NCI-H2081 treated with DMSO at 0.1 percent for 48 hours (cell line): Measurements from ENCODE around the gene PPA1.
"Not testable (repeated sequence)": the region's sequence is repeated elsewhere in the genome, so short reads cannot be mapped to it uniquely, and the experiment has no call there.

Experiments
- DNase-seq: peaks from one replicate; lab custom pipeline; 2025; lab: John Stamatoyannopoulos, UW

PPA1 gene

DNA sequence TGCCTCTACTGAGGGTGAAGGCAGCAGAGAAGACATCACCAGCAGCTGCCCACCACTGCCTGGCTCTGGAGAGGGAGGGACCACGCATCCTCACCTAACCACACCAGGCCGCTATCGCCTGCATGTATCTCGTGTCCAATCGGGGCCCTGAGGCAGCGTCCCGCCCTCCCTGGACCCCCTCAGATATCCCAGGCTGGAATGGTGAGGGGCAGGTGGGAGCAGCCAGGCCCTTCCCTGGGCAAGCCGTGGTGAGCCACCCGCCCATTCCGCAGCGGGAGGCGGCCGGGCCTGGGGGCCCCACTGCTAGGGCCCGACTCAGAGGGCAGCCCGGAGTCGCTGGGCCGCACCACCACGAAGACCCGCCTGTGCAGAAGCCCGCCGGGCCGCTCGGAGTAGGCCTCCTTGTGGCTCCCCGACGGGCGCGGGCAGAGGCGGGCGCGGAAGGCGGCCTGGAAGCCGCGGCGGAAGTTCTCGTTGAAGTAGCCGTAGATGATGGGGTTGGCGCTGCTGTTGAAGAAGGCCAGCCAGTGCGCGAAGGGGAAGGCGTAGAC lies 21.6 kb upstream of the PPA1 start:
- no peak for DNase-seq

DNA sequence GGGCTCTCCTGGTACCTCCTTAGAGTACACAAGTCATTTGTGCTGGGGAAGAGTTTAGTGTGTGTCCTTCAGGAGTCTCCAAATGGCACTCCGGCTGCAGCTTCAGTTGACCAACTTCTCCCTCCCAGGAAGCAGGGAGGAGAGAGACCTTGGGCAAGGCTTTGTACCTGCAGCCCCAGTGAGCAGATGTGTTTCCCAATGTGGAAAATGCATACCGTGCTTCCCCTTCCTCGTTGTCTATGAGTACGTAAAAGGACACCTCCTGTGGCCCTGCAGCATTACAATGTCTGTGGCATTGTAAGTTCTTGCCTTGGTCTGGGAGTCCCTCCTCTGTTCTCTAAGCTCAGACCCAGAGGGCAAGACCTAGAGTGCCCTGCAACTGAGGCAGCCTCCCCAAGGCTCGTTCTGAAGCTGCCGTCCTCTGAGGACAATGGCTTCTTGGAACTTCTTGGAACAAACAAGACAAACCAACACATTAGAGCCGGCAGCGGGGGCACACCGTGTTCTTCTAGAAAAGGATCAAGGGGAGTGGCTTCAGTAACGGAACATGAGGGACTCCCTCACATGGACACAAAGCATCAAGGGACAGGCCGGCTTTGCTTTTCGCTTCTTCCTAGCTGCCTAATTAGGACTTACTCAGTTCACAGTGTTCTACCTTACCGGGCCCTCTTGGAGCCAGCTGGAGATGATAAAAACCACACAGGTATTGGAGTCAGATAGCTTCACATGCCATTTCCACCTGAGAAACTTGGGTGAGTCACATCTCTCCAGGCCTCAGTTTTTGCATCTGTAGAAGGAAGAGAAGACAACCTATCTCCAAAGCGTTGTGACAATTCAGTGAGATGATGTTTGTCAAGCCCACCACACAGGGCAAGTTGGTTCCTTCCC lies 20.9 kb upstream of the PPA1 start:
- no peak for DNase-seq

- DNase-seq: no peak
These were observed 17.9 kb upstream of the PPA1 start for GRCh38 chr10:70250961-70251680.

GRCh38 chr10:70247360-70247759 lies 14.1 kb upstream of the PPA1 start:
- DNase-seq: no peak

GRCh38 chr10:70241081-70241480 lies 7.9 kb upstream of the PPA1 start:
- DNase-seq: no peak

DNA sequence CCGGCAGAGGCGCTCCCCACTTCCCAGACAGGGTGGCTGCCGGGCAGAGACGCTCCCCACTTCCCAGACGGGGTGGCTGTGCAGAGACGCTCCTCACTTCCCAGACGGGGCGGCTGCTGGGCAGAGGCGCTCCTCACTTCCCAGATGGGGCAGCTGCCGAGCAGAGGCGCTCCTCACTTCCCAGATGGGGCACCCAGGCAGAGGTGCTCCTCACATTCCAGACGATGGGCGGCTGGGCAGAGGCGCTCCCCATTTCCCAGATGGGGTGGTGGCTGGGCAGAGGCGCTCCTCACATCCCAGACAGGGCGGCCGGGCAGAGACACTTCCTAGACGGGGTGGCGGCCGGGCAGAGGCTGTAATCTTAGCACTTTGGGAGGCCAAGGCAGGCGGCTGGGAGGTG lies 6.8 kb upstream of the PPA1 start:
- DNase-seq: not testable (repeated sequence)

DNA sequence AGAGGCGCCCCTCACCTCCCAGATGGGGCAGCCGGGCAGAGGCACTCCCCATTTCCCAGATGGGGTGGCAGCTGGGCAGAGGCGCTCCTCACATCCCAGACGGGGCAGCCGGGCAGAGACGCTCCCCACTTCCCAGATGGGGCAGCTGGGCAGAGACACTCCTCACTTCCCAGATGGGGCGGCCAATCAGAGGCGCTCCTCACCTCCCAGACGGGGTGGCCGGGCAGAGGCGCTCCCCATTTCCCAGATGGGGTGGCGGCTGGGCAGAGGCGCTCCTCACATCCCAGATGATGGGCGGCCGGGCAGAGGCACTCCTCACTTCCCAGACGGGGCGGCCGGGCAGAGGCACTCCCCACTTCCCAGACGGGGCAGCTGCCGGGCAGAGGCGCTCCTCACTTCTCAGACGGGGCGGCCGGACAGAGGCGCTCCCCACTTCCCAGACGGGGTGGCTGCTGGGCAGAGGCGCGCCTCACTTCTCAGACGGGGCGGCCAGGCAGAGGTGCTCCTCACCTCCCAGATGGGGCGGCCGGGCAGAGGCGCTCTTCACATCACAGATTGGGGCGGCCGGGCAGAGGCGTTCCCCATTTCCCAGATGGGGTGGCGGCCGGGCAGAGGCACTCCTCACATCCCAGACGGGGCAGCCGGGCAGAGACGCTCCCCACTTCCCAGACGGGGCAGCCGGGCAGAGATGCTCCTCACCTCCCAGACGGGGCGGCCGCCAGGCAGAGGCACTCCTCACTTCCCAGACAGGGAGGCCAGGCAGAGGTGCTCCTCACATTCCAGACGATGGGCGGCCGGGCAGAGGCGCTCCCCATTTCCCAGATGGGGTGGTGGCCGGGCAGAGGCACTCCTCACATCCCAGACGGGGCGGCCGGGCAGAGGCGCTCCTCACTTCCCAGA lies 6.1 kb upstream of the PPA1 start:
- DNase-seq: not testable (repeated sequence)

DNA sequence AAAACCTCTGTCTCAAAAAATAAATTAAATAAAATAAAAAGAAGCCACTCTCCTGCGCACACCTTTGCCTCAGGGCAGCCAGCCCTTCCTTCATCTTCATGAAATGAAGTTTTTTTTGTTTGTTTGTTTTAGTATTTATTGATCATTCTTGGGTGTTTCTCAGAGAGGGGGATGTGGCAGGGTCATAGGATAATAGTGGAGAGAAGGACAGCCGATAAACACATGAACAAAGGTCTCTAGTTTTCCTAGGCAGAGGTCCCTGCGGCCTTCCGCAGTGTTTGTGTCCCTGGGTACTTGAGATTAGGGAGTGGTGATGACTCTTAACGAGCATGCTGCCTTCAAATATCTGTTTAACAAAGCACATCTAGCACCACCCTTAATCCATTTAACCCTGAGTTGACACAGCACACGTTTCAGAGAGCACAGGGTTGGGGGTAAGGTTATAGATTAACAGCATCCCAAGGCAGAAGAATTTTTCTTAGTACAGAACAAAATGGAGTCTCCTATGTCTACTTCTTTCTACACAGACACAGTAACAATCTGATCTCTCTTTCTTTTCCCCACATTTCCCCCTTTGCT lies 4.8 kb upstream of the PPA1 start:
- DNase-seq: not testable (repeated sequence)

GRCh38 chr10:70234668-70235447 lies 1.6 kb upstream of the PPA1 start:
- DNase-seq: no peak

DNA sequence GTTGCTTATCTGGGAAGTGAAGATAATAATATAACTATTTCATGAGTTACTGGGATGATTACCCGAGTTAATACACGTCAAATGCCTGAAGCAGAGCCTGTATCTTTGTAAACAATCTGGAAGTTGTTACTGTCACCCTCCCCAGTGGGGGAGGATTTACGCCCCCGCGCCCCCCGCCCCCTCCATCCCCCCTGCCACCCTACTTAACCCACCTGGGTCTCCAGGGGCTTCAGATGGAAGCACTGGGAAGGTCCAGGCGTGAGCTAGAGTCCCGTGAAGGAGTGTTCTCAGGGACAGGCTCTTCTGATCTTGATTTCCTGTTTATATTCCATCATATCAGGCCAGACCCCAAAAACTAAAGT lies 691 bp upstream of the PPA1 start:
- no peak for DNase-seq

- DNase-seq: no peak
These were observed 445 bp downstream of the PPA1 start for GRCh38 chr10:70232859-70233108.

DNA sequence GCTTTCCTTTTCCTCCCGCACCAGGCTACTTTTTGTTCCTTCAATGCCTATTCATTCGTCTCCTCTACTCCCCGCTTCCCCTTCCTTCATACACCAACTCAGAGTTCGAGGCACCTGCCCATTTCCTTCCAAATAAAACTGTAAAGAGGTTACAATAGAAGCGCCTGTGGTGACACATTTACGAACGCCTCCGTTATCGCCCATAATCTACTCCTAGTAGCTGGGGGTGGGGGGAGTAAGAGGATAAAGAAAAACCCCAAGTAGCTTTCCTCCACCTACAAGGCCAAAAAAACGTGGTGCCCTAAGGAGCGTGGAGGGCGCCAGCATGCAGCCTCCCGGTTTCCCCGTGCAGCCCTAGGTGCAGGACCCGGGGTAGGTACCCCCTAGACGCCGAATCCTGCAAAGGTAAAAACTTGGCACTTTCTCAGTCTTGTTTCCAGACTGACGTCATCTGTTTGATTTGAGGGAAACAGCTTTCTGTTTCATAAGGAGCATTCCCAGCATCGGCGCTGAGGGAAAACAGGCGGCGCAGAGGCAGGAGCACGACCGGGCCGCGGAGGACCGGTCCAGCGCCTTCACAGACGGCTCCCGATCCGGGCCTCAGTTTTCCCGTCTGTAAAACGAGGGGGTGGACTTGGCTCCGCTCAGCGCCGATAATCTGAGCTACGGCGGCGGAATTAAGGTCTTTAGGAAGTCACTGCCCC lies 922 bp downstream of the PPA1 start:
- DNase-seq: no peak

DNA sequence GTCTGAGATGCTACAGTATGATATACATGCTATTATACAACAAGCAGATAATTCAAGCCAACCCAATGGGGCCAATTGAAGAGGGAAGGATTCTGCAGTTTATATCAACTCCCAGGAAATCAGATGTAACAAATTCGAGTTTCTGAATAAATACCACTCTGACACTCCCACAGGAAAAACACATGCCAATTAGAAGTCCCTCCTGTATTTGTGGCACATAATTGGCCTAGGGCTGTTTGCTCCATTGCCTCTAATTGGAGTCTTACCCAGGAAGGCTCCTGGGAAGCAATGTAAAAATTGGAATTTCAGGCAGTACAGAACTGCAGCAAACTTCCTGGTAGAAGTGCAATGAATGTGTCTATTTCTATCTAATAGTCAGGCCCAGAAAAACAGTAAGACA lies 4.7 kb downstream of the PPA1 start:
- no peak for DNase-seq

- no peak for DNase-seq
These were observed 5.5 kb downstream of the PPA1 start for GRCh38 chr10:70227548-70228320.

DNA sequence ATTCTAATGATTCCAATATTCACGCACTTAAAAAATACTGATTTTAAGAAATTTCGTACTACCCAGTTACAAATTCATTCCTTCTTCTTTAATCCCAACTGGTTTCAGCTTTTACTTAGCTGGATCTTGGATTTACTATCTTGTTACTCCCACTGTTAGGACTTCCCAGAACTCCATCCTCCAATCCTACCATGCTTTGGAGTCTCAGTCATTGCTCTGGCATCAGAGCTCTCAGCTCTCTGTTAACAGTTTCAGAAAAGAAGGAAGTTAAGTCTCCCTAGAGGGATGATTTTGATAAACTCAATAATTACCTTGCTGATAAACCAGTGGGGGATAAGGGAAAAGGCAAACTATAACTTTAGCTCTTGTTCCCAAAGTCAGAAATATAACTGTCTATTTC lies 9.5 kb downstream of the PPA1 start:
- no peak for DNase-seq

DNA sequence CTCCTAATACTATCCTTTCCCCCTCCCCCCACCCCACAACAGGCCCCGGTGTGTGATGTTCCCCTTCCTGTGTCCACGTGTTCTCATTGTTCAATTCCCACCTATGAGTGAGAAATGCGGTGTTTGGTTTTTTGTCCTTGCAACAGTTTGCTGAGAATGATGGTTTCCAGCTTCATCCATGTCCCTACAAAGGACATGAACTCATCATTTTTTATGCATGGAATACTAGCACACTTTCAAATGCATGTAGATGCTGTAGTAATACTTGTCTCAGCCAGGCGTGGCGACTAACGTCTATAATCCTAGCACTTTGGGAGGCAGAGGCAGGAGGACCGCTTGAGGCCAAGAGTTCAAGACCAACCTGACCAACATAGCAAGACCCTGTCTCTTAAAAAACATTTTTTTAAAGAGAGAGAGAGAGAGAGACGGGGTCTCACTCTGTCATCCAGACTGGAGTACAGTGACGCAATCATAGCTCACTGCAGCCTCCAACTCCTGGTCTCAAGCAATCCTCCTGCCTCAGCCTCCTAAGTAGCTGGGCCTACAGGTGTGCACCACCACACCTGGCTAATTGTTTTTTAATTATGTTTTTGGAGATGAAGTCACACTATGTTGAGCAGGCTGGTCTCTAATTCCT lies 10.3 kb downstream of the PPA1 start:
- DNase-seq: not testable (repeated sequence)

DNA sequence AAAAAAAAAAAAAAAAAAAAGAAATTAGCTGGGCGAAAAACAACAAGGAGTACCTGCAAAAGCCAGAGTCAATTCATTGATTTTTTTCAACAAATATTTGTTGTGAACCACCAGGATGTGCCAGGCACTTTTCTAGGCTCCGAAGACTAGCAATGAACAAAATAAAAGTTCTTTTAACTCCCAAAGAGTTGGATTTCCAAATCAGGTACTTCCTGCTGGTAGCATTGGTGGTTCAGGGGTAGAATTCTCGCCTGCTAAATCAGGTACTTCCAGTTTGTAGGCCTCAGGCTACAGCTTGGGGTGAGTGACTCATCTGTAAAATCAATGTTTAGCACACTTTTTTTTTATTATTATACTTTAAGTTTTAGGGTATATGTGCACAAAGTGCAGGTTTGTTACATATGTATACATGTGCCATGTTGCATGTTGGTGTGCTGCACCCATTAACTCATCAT lies 10.9 kb downstream of the PPA1 start:
- DNase-seq: no peak

DNA sequence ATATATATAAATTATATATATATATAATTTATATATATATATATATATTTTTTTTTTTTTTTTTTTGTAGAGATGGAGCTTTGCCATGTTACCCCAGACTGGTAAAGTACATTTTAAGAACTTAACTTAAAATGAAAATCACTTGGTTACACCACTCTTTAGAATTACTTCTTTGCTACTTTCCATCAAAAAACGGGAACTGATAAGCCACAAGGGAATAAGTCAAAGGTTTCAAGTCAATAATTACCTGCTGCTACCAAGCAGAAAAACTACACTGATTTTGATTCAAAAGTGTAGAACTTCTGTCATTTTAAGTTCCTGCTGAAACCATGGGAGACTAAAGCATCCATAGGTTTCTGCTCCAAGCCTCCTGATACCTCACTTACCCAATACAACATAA lies 12.2 kb downstream of the PPA1 start:
- DNase-seq: no peak

DNA sequence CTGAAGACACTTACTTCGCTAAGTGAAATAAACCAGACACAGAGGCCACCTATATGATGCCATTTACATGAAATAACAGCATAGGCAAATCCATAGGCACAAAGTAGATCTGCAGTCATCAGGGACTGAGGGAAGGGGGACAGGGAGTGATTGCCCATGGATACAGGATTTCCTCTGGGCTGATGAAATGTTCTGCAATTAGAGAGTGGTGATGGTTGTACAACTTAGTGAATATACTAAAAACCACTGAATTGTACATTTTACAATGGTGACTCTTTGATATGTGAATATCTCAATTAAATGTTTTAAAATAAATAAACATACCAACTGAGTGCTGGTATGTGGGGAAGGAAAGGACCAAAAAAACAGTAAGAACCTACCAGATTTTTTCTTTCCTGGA lies 20.4 kb downstream of the PPA1 start:
- no peak for DNase-seq
